Mammary epithelial cell (primary cell): ENCODE data around the gene SKA2.
A peak's percentile ranks its signal among the peaks of the same experiment; 100 is the strongest.

Source experiments
- EZH2 ChIP-seq: IDR thresholded peaks from 2 replicates; pipeline ENCODE4 v1.6.1; 2012; ENCODE audit warnings: low read length, inconsistent platforms, borderline replicate concordance
- TF ChIP-seq, protein P1 (sequence below), 2 donors: IDR thresholded peaks in 1 of 2; conservative IDR thresholded peaks in 1 of 2; 2 replicates each; pipeline ENCODE4 v1.5.1; 2011 to 2012; ENCODE audit warnings: inconsistent platforms in 2 of 2, low read length in 2 of 2, mild to moderate bottlenecking in 2 of 2, control low read depth in 1 of 2, low read depth in 1 of 2; ENCODE audit not compliant: insufficient read depth in 1 of 2; ENCODE audit errors: extremely low read depth in 1 of 2

DNA sequence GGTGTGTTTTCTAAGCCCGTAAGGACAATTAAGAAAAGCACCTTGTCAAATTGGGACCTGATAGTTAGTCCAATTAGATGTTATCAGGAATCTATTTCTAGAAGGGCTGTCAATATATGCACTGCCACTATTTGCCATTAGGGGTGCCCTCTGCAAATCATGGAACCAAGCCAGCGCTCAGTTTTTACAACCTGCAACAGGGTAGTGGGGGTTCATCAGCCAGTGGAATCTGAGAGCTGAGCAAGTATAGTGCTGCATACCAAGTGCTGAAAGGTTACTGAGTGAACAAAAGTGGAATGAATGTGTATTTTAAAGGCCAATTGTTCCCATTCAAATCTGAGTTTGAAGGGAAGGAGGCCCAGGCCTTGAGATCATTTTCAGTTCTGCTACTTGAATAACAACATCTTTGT, 11.0 kb upstream of the SKA2 start:
- TF ChIP-seq, protein P1, sequence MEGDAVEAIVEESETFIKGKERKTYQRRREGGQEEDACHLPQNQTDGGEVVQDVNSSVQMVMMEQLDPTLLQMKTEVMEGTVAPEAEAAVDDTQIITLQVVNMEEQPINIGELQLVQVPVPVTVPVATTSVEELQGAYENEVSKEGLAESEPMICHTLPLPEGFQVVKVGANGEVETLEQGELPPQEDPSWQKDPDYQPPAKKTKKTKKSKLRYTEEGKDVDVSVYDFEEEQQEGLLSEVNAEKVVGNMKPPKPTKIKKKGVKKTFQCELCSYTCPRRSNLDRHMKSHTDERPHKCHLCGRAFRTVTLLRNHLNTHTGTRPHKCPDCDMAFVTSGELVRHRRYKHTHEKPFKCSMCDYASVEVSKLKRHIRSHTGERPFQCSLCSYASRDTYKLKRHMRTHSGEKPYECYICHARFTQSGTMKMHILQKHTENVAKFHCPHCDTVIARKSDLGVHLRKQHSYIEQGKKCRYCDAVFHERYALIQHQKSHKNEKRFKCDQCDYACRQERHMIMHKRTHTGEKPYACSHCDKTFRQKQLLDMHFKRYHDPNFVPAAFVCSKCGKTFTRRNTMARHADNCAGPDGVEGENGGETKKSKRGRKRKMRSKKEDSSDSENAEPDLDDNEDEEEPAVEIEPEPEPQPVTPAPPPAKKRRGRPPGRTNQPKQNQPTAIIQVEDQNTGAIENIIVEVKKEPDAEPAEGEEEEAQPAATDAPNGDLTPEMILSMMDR (conservative IDR thresholded peaks at IDR 0.05 in 1 of 2, IDR thresholded peaks at IDR 0.05 in 1 of 2; ENCODE audit: extremely low read depth in 1 of 2, insufficient read depth in 1 of 2, low read depth in 1 of 2, low read length in 2 of 2) = peak; percentile 78 to 79
- TF ChIP-seq EZH2 = no peak
